Measurements from ENCODE around the gene PCSK6.

DNA sequence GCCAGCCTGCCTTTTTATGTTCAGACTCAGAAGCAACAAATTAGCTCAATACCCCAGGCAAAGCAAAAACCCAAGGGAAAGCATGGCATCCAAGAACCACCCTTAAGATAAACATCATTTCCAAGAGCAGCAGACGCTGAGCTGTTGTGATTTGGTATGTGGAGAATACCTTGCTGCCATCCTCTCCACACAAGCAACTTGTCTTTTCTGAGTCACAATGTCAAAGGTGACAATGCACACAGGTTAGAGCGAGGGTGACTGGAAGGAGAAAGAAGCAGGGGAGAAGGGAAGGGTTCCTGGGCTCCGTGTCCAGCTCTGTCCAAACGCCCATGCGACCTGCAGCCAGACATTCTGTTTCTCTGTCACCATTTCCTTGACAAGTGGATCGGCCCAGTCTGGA, 6.0 kb downstream of the PCSK6 start:
- TF ChIP-seq RAD21 (IDR thresholded peaks at IDR 0.05 in 1 of 2, conservative IDR thresholded peaks at IDR 0.05 in 1 of 2; ENCODE audit: low read depth in 2 of 2, low read length in 2 of 2): no peak
- TF ChIP-seq POLR2AphosphoS5 (IDR thresholded peaks at IDR 0.05; ENCODE audit: low read depth, low read length): no peak
- TF ChIP-seq, protein P1, sequence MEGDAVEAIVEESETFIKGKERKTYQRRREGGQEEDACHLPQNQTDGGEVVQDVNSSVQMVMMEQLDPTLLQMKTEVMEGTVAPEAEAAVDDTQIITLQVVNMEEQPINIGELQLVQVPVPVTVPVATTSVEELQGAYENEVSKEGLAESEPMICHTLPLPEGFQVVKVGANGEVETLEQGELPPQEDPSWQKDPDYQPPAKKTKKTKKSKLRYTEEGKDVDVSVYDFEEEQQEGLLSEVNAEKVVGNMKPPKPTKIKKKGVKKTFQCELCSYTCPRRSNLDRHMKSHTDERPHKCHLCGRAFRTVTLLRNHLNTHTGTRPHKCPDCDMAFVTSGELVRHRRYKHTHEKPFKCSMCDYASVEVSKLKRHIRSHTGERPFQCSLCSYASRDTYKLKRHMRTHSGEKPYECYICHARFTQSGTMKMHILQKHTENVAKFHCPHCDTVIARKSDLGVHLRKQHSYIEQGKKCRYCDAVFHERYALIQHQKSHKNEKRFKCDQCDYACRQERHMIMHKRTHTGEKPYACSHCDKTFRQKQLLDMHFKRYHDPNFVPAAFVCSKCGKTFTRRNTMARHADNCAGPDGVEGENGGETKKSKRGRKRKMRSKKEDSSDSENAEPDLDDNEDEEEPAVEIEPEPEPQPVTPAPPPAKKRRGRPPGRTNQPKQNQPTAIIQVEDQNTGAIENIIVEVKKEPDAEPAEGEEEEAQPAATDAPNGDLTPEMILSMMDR (IDR thresholded peaks at IDR 0.05; ENCODE audit: control extremely low read depth in 1 of 3, insufficient read depth in 1 of 3, low read depth in 1 of 3, low read length in 3 of 3): no peak
- no peak for TF ChIP-seq GTF2F1 (IDR thresholded peaks at IDR 0.05; ENCODE audit: borderline replicate concordance, low read depth, low read length)
- no peak for TF ChIP-seq ZNF274 (IDR thresholded peaks at IDR 0.05; ENCODE audit: borderline replicate concordance, extremely low read depth, low read length)
- TF ChIP-seq, protein P2, sequence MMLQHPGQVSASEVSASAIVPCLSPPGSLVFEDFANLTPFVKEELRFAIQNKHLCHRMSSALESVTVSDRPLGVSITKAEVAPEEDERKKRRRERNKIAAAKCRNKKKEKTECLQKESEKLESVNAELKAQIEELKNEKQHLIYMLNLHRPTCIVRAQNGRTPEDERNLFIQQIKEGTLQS (IDR thresholded peaks at IDR 0.05; ENCODE audit: insufficient read depth, low read depth, low read length): no peak
- no peak for TF ChIP-seq EZH2 (IDR thresholded peaks at IDR 0.05; ENCODE audit: low read depth, low read length, severe bottlenecking)
- TF ChIP-seq POLR2A (IDR thresholded peaks at IDR 0.05; ENCODE audit: control extremely low read depth in 1 of 2, low read depth in 2 of 2, low read length in 2 of 2): no peak
- TF ChIP-seq TBP (IDR thresholded peaks at IDR 0.05; ENCODE audit: low read depth, low read length): no peak
- TF ChIP-seq SP2 (IDR thresholded peaks at IDR 0.05; ENCODE audit: low read length): no peak
- TF ChIP-seq TAF1 (IDR thresholded peaks at IDR 0.05; ENCODE audit: low read depth, low read length): no peak
- TF ChIP-seq YY1 (IDR thresholded peaks at IDR 0.05; ENCODE audit: low read depth, low read length): no peak
- TF ChIP-seq SRF (IDR thresholded peaks at IDR 0.05; ENCODE audit: low read depth, low read length): no peak
- TF ChIP-seq PHF8 (conservative IDR thresholded peaks at IDR 0.05; ENCODE audit: low read depth, low read length): no peak

All from H1 (cell line).